Peyer's patch (tissue), 4 donors: Measurements from ENCODE around the gene RAB31.

ENCODE experiments used
- CTCF ChIP-seq, 6 experiments: fragments of 450-650 bp in 4 of 6; fragments of 200-600 bp in 2 of 6; sonication (generic) in 1 of 6; IDR thresholded peaks; one replicate each; pipeline ENCODE4 v1.5.1; 2017 to 2019; ENCODE audit warnings: antibody characterized with exemption in 6 of 6, mild to moderate bottlenecking in 3 of 6, moderate library complexity in 1 of 6
- POLR2A ChIP-seq, 2 donors: fragments of 450-650 bp; IDR thresholded peaks; one replicate each; pipeline ENCODE4 v1.5.1; 2017; ENCODE audit warnings: antibody characterized with exemption in 2 of 2, mild to moderate bottlenecking in 2 of 2, moderate library complexity in 2 of 2

DNA sequence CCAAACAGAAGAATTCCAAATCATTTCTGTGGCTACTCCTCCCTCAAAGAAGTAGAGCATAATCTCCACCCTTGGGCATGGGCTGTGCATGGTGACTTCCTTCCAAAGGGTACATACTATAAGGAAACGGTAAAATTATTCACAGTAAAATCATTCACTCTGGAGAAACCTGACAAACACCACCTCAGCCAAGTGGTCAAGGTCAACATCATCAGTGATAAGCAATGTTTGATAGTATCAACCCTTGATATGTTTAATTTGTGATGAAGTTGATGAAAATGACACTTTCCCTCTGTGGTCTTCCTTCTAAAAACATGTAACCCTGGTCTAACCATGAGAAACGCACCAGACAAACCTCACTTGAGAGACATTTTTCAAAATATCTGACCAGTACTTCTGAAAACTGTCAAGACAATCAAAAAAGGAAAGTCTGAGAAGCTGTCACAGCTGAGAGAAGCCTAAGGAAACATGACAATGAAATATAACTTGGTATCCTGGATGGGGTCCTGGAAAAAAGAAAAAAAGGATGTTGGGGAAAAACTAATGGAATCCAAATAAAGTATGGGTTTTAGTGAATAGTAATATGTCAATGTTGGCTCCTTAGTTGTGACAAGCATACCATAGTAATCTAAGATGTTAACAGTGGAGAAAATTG is 168.2 kb downstream of the RAB31 start:
- TF ChIP-seq CTCF (IDR thresholded peaks at IDR 0.05) (no peak), POLR2A (IDR thresholded peaks at IDR 0.05) (no peak)
